ENCODE results near the gene FAM107B.

DNA sequence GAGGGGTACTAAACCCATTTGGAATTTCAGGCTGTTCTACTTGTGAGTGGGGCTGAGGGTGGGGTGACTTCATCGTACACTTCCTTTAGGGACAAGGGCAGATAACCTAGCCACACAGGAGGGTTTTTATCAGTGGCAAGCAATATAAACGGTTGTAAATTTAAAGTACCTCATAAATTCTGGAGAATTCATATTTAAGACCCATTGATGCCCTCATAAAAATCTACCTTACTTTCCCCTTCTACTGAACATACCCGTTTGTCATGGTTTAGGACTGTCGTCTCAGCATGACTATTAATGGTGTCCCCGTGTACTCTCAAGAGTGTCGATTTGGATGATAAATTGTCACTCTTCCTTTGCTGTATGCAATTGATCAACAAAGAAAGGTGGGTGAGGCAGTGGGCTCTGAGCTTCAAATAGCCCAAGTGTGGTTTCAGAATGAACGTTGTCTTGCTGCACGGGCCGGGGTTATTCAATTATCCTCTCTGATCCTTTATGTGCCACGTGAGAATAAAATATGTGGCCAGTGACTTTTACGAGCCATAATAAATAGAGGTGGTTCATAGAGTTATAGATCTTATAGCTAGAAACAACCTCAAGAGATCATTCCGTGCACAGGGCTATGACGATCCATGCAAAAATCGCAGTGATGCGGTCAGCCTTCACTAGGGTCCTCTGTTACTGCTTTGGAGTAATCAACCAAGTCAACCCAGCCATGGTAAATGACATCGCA lies 82.2 kb downstream of the FAM107B start:
- TF ChIP-seq GATA2 (IDR thresholded peaks at IDR 0.05; ENCODE audit: low read depth, low read length) (no peak), GATA3 (IDR thresholded peaks at IDR 0.05; ENCODE audit: low read depth, low read length) (no peak)
